ACHN (cell line): ENCODE measurements around the gene MCOLN1.
A peak's percentile ranks its signal among the peaks of the same experiment; 100 is the strongest.

Experiments used
- DNase-seq: peaks from one replicate; pipeline ENCODE4 v3.0.0-alpha.2; 2015
- in situ Hi-C: cut with HindIII; loops from 2 replicates; pipeline ENCODE4 v1.10.0; 2017; ENCODE audit warnings: low sequenced_read_pairs, low pct_ligation_motif_present, low pct_unique_long_range_greater_than_20kb

MCOLN1 gene

GRCh38 chr19:7497292-7497691 lies 25.1 kb upstream of the MCOLN1 start:
- in situ Hi-C loops: no loop called here
- DNase-seq: no peak

DNA sequence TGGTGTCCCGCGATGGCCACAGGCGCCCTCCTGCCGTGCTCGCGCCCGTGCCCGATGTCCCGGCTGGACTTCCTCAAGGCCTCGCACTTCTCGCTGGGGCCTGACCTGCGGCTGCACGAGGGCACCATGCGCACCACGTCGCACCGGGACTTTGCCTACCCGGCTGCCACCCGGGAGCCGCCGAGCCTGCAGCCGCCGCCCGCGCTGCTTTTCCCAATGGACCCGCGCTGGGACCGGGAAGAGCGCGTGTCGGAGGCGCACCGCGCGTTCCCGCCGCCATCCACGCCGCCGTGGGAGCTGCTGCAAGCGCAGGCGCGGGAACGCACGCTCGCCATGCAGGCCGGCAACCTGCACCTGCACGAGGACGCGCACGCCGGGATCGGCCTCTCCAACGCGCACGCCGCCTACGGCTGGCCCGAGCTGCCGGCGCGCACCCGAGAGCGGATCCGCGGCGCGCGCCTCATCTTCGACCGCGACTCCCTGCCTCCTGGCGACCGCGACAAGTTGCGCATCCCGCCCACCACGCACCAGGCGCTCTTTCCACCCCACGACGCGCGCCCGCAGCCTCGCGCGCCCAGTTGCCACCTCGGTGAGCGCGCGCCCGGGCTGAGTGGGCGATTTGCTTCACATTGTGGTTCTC lies 21.5 kb upstream of the MCOLN1 start:
- no peak for DNase-seq
- in situ Hi-C loops: no loop called here

DNA sequence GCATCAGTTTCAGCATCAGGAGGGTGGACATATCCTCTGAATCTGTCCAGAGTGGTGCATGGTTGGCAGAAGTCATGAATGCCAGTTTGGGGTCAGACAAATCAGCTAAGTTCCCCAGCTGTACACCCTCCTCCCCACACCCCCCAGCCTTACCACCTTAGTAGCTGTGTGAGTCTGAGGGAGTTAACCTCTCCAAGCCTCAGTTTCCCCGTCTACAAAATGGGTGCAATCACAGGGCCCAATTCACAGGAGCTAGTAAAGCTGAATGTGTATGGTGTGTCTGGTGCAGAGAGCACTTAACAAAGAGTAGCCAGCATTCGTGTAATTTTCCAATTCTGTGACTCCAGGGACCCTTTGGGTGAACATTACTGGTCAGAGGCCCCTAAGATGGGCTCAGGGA lies 19.9 kb upstream of the MCOLN1 start:
- no peak for DNase-seq
- in situ Hi-C loops: no loop called here

DNA sequence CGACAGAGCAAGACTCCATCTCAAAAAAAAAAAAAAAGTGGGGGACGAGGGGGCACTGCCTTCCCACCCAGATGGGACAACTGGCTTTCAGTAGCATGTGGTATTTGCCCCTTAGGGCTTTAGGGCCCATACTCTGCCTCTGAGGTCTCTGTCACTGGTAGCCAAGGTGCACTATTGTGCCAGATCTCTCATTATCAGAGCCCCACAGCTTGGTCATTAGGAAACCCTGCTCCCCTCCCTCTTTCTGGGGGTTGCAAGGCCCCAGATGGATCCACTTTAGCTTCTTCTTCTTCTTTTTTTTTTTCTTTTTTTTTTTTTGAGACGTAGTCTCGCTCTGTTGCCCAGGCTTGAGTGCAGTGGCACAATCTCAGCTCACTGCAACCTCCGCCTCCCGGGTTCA lies 17.7 kb upstream of the MCOLN1 start:
- in situ Hi-C loops: no loop called here
- DNase-seq: no peak

- no peak for DNase-seq
- in situ Hi-C loops: no loop called here
Observed at GRCh38 chr19:7505288-7505681, 17.1 kb upstream of the MCOLN1 start.

- DNase-seq: peak; percentile 41
- in situ Hi-C loops: no loop called here
Observed at GRCh38 chr19:7505682-7506384, 16.6 kb upstream of the MCOLN1 start.

DNA sequence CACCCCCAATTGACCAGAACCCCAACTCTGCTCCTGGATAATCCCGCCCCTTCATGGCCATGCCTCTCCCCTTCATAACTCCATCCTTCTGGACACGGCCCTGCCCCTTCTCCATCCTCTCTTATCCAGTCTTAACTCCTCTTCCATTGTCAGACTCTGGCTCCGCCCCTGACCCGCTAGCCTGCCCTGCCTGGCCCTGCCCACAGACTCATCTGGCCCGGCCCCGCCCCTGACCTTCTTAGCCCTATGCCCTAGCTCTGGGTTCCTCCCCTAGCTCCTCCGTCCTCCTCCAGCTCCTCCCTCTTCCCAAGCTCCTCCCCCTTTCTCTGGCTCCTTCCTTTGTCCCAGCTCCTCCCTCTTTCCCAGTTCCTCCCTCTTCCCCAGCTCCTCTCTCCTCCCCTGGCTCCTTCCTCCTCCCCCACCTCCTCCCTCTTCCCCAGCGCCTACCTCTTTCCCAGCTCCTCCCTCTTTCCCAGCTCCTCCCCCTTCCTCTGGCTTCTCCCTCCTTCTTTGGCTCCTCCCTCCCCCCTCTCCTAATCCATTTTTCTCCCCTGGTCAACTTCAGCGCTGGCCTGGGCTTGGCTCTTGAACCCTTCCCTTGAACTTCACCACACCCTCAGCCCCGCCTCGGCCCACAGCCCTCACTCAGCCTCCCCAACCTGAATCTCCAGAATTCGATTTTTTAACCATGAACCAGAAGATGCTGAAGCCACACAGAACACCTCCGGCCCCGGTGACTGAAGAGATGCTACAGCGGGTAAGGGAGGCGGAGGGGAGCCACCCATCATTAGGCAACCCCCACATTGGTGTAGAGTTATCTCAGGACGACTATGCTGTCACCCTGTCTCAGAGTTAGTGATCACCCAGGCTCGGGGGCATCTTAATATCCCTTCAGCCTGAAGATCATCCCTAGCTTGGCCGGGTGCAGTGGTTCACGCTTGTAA lies 15.8 kb upstream of the MCOLN1 start:
- DNase-seq: peak; percentile 87
- in situ Hi-C loops: no loop called here

DNA sequence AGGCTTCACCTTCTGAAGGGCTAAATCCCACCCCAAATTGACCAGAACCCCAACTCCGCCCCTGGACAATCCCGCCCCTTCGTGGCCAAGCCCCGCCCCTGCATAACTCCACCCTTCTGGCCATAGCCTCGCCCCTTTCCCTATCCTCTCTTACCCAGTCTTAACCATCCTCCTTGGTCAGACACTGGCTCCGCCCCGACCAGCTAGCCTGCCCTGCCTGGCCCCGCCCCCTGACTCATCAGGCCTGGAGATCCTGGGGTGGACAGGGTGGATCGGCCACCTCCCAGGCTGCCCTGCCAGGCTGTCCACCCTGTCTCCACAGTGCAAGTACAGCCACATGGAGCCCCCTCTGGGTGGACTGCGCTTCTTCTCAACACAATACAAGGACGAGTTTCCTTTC lies 14.5 kb upstream of the MCOLN1 start:
- peak; percentile 90 for DNase-seq
- in situ Hi-C loops: no loop called here

DNA sequence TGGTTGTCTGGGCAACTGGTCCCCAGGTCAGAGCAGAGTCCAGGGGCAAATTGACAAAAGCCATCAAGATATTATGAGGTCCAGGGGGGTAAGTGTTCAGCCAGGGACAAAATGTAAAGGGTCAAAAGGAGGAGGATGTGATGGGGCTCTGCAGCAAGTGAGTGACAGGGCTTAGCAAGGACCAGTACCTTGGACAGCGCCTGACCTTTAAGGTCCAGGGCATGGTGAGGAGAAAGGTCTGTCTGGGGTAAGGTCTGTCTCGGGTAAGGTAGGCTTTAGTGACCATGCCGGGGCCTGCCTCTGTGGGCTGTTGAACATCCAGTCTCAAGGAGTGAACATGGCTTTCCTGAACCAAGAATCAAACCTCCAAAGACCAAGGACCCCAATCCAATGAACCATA lies 12.8 kb upstream of the MCOLN1 start:
- in situ Hi-C loops: no loop called here
- no peak for DNase-seq

DNA sequence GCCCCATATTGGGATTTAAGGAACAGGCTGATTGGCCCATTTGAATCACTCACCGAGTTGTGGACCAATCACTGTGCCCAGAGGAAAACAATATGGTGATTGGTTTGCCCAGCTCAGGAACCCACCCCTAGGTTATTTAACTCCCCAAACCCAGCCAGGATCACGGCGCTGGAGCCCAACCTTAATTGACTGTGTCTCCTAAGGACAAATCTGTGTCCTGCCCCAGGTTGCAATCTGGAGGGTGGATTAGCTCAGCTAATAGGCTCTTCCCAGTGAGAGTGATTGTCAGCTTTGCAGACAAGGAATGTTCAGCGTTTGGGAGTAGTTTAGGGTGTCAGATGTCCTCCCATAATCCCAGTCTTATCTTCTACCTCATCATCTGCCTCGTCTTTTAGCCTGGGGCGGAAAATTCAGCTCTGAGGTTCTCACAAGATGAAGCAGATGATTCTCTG lies 10.0 kb upstream of the MCOLN1 start:
- in situ Hi-C loops: no loop called here
- no peak for DNase-seq

DNA sequence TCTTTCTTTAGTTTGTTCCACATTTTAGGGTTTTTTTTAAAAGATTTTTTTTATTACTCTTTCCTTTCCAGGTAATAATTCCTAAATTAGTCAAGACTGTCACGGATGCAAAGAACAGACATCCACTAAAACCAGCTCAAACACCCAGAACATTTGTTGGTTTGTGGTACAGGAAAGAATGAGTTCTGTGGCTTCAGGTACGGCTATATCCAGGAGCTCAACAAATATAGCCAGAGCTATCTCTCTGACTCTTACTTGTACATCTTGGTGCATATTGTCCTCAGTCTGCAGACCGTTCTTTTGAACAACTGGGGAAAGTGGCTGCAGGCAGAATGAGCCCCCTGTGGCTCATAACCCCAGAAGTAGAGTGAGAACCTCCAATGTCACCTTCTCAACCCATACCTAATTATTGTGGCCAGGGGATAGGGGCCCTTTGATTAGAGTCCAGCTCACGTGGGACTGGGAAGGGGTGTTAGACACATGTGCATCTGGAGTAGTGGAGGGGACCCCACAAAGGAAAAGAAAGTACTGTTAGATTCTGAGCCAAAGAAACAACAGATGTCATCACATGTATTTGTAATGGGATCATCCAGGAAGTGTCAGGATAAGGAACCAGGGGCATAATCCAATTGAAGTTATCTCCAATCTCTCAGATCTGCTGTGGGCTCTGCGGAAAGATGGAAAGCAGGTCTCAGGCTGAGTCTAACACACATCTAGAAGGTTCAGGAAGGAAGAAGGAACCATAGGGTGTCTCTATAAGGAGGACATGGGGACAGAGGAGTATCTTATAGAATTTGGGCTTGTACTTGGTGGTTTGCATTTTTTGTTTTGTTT lies 8.4 kb upstream of the MCOLN1 start:
- no peak for DNase-seq
- in situ Hi-C loops: no loop called here

DNA sequence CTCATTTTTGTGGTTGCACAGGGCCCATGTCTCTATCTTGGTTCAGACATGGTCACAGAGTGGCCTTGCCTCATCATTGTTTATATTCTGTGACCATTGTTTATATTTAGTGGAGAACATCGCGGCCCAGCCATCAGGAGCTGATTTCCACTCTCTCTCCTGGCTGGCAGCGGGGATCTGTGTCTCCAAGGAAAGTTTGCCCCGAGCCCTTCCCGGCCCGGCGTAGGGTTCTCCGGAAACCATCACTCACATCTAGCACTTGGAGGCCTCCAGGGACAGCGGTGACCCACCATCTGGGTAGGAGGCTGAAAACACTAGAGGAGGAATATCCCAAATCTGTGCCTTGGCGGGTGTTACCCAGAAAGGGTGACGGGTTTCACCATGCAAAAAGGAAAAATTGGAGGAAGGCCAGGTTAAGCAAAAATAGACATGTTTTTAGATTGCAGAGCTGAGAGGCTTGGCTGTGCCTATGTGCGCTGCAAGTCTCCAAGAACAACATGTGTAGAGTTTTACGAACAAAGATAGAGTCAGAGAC lies 7.2 kb upstream of the MCOLN1 start:
- DNase-seq: no peak
- in situ Hi-C loops: no loop called here

GRCh38 chr19:7515645-7516151 lies 6.7 kb upstream of the MCOLN1 start, which contains the start of gene ZNF358:
Gene ZNF358, plus strand, starts transcription at chr19:7516103. Its CDS starts 3,140 bp downstream, at chr19:7519243.
- DNase-seq: peak; percentile 56
- in situ Hi-C loops: no loop called here

GRCh38 chr19:7516333-7516732 lies 6.1 kb upstream of the MCOLN1 start:
- no peak for DNase-seq
- in situ Hi-C loops: no loop called here

DNA sequence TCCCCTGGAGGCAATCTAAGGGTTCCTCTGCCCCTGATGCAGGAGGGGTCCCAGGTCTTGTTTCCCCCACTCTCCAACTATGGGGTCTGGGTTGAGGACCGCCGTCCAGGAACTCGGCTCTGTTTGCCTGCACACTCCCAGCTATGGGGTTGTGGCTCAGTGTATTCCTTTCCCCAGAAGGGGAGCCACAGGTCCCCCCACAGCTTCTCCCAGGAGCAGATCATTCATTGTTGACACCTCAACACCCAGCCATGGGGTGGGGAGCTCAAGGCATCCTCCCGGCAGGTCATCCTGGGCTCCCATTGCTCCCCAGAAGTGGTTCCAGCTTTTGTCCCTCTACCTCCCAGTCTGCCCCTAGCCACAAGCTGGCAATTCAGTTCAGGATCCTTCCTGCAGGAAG lies 5.5 kb upstream of the MCOLN1 start:
- DNase-seq: no peak

GRCh38 chr19:7519361-7520130 lies 2.9 kb upstream of the MCOLN1 start:
- in situ Hi-C loops: no loop called here
- no peak for DNase-seq

More for the DNA sequence above, 5.5 kb upstream of the MCOLN1 start:
- in situ Hi-C loops: no loop called here
